ENCODE measurements around the gene PLCB1. TPM values are rescaled to one million over a fixed set of nuclear protein-coding genes. Genes with fewer than 3 reads are reported as not detected.

The PLCB1 gene
- total and polyA plus RNA-seq, 2 experiments from 2014 or later: 14.9 to 20.7 TPM

DNA sequence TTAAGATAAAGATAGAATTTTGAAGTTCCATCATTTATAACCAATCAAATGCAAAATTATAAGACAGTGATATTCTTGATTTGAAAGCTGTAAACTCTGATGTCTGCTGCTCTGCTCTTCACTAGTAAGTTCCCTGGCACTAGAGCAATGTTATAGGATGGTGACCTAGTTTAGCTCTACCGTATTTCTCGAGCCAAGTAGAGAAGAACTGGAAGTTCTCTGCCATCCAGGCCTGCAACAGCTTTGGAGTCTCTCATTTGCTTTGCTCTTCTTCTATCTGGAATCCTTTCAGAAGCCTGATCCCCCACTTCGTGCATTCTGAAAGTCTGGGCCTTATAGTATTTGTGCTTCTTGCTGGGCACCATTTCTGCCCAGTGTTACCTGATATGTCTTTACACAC lies 100.3 kb downstream of the PLCB1 start (continued):
- TF ChIP-seq, protein P1, sequence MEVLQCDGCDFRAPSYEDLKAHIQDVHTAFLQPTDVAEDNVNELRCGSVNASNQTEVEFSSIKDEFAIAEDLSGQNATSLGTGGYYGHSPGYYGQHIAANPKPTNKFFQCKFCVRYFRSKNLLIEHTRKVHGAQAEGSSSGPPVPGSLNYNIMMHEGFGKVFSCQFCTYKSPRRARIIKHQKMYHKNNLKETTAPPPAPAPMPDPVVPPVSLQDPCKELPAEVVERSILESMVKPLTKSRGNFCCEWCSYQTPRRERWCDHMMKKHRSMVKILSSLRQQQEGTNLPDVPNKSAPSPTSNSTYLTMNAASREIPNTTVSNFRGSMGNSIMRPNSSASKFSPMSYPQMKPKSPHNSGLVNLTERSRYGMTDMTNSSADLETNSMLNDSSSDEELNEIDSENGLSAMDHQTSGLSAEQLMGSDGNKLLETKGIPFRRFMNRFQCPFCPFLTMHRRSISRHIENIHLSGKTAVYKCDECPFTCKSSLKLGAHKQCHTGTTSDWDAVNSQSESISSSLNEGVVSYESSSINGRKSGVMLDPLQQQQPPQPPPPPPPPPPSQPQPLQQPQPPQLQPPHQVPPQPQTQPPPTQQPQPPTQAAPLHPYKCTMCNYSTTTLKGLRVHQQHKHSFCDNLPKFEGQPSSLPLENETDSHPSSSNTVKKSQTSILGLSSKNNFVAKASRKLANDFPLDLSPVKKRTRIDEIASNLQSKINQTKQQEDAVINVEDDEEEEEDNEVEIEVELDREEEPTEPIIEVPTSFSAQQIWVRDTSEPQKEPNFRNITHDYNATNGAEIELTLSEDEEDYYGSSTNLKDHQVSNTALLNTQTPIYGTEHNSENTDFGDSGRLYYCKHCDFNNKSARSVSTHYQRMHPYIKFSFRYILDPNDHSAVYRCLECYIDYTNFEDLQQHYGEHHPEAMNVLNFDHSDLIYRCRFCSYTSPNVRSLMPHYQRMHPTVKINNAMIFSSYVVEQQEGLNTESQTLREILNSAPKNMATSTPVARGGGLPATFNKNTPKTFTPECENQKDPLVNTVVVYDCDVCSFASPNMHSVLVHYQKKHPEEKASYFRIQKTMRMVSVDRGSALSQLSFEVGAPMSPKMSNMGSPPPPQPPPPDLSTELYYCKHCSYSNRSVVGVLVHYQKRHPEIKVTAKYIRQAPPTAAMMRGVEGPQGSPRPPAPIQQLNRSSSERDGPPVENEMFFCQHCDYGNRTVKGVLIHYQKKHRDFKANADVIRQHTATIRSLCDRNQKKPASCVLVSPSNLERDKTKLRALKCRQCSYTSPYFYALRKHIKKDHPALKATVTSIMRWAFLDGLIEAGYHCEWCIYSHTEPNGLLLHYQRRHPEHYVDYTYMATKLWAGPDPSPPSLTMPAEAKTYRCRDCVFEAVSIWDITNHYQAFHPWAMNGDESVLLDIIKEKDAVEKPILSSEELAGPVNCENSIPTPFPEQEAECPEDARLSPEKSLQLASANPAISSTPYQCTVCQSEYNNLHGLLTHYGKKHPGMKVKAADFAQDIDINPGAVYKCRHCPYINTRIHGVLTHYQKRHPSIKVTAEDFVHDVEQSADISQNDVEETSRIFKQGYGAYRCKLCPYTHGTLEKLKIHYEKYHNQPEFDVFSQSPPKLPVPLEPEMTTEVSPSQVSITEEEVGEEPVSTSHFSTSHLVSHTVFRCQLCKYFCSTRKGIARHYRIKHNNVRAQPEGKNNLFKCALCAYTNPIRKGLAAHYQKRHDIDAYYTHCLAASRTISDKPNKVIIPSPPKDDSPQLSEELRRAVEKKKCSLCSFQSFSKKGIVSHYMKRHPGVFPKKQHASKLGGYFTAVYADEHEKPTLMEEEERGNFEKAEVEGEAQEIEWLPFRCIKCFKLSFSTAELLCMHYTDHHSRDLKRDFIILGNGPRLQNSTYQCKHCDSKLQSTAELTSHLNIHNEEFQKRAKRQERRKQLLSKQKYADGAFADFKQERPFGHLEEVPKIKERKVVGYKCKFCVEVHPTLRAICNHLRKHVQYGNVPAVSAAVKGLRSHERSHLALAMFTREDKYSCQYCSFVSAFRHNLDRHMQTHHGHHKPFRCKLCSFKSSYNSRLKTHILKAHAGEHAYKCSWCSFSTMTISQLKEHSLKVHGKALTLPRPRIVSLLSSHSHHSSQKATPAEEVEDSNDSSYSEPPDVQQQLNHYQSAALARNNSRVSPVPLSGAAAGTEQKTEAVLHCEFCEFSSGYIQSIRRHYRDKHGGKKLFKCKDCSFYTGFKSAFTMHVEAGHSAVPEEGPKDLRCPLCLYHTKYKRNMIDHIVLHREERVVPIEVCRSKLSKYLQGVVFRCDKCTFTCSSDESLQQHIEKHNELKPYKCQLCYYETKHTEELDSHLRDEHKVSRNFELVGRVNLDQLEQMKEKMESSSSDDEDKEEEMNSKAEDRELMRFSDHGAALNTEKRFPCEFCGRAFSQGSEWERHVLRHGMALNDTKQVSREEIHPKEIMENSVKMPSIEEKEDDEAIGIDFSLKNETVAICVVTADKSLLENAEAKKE (CRISPR knock-in tag; IDR thresholded peaks at IDR 0.05): no peak
- TF ChIP-seq ZNF114 (CRISPR knock-in tag; IDR thresholded peaks at IDR 0.05) (no peak), NANOG (IDR thresholded peaks at IDR 0.05; ENCODE audit: borderline replicate concordance) (no peak), EZH2 (IDR thresholded peaks at IDR 0.05; ENCODE audit: low read depth, unreplicated experiment) (no peak), JUNB (IDR thresholded peaks at IDR 0.05; ENCODE audit: unreplicated experiment) (no peak), STAT1 (IDR thresholded peaks at IDR 0.05; ENCODE audit: unreplicated experiment) (no peak)

DNA sequence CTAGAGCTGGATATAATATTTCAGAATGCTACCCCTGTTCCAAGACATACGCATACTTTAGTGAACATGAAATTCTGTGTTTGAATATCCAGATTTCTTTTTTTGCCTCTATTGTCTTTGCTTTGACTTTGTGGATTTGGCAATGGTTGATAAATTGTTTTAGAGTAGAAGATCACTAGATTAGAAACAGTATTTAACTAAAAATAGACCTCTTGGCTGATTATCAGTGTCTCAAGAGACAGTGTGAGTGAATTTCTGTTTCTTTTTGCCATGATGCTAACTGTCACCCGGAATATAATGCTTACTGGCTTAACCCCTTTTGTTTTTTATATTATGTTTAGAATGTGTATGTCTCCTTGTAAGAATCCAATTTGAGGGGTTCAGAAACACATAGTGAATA lies 102.5 kb downstream of the PLCB1 start:
- no peak overlapping the region for H2AFZ ChIP-seq
- ATAC-seq: no peak
- H3K4me3 ChIP-seq: no peak overlapping the region
- Mint-ChIP-seq H3K36me3 (ENCODE audit: low read depth) (no peaks in the 10 kb centered on the region), H3K27ac (no peak overlapping the region), H3K9me3 (no peaks in the 10 kb centered on the region), H3K4me3 (no peak overlapping the region), H3K27me3 (ENCODE audit: insufficient read depth, low read depth, poor library complexity) (no peaks in the 10 kb centered on the region), H3K4me1 (no peaks in the 10 kb centered on the region)
- H3K9me2 ChIP-seq (ENCODE audit: insufficient read depth): no peaks in the 10 kb centered on the region
- H4K20me1 ChIP-seq (replicated peaks; ENCODE audit: insufficient read depth): 0 out of 2 replicates have a peak, but pooled peaks cover 3% of the 10 kb centered on the region
- H3K79me2 ChIP-seq (replicated peaks; ENCODE audit: insufficient read depth): no peaks in the 10 kb centered on the region
- H3K4me1 ChIP-seq (ENCODE audit: insufficient read depth): no peaks in the 10 kb centered on the region
- no peak overlapping the region for H3K27ac ChIP-seq (ENCODE audit: low read depth)
- H3K4me2 ChIP-seq: no peak overlapping the region
- H3K27me3 ChIP-seq (ENCODE audit: insufficient read depth): no peaks in the 10 kb centered on the region
- no peaks in the 10 kb centered on the region for H3K36me3 ChIP-seq (ENCODE audit: insufficient read depth)
- no peaks in the 10 kb centered on the region for H3F3A ChIP-seq (replicated peaks; ENCODE audit: low read depth)
- no peak for DNase-seq (ENCODE audit: low spot score)
- TF ChIP-seq CREB1 (CRISPR knock-in tag; IDR thresholded peaks at IDR 0.05; ENCODE audit: low read depth) (no peak), ZNF114 (CRISPR knock-in tag; IDR thresholded peaks at IDR 0.05) (no peak)
- TF ChIP-seq, protein P2, sequence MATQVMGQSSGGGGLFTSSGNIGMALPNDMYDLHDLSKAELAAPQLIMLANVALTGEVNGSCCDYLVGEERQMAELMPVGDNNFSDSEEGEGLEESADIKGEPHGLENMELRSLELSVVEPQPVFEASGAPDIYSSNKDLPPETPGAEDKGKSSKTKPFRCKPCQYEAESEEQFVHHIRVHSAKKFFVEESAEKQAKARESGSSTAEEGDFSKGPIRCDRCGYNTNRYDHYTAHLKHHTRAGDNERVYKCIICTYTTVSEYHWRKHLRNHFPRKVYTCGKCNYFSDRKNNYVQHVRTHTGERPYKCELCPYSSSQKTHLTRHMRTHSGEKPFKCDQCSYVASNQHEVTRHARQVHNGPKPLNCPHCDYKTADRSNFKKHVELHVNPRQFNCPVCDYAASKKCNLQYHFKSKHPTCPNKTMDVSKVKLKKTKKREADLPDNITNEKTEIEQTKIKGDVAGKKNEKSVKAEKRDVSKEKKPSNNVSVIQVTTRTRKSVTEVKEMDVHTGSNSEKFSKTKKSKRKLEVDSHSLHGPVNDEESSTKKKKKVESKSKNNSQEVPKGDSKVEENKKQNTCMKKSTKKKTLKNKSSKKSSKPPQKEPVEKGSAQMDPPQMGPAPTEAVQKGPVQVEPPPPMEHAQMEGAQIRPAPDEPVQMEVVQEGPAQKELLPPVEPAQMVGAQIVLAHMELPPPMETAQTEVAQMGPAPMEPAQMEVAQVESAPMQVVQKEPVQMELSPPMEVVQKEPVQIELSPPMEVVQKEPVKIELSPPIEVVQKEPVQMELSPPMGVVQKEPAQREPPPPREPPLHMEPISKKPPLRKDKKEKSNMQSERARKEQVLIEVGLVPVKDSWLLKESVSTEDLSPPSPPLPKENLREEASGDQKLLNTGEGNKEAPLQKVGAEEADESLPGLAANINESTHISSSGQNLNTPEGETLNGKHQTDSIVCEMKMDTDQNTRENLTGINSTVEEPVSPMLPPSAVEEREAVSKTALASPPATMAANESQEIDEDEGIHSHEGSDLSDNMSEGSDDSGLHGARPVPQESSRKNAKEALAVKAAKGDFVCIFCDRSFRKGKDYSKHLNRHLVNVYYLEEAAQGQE (IDR thresholded peaks at IDR 0.05; ENCODE audit: unreplicated experiment): no peak
